ENCODE measurements around the gene RHOT2. TPM values are rescaled to one million over a fixed set of nuclear protein-coding genes. Genes with fewer than 3 reads are reported as not detected.
A peak's percentile ranks its signal among the peaks of the same experiment; 100 is the strongest.
"Not testable (repeated sequence)": the region's sequence is repeated elsewhere in the genome, so short reads cannot be mapped to it uniquely, and the experiment has no call there.

RHOT2 gene
- polyA plus RNA-seq, 6 donors from 2014 or later: 22.1 to 49.1 (median 35.0) TPM

GRCh38 chr16:689175-689897, 21.4 kb downstream of the RHOT2 start:
- H3K36me3 Mint-ChIP-seq: no peaks in the 10 kb centered on the region
- ATAC-seq (ENCODE audit: low read depth in 2 of 2) (no peak), DNase-seq (no peak)
- peak overlapping the region in 5 of 6 donors; percentile 33 to 96 (median 56) for H3K27ac Mint-ChIP-seq
- no peaks in the 10 kb centered on the region for H3K9me3 Mint-ChIP-seq
- peaks cover 22 to 40% (median 29%) of the 10 kb centered on the region in 3 donors for H3K4me1 Mint-ChIP-seq
- H3K4me3 Mint-ChIP-seq: peak overlapping the region; percentile 89 to 97 (median 94)
- H3K27me3 Mint-ChIP-seq: peaks cover 0 to 15% (median 13%) of the 10 kb centered on the region in 3 donors

GRCh38 chr16:691242-691641, 23.3 kb downstream of the RHOT2 start:
- not testable (repeated sequence) for H3K9me3 Mint-ChIP-seq; DNase-seq; ATAC-seq (ENCODE audit: low read depth in 2 of 2); H3K36me3 Mint-ChIP-seq
- Mint-ChIP-seq H3K4me1 (peaks cover 21 to 33% (median 27%) of the 10 kb centered on the region in 3 donors), H3K4me3 (peak overlapping the region in 7 of 8 donors; percentile 89 to 97 (median 94)), H3K27ac (peak overlapping the region in 2 of 6 donors; percentile 47 to 93), H3K27me3 (peaks cover 0 to 19% (median 15%) of the 10 kb centered on the region in 3 donors)

DNA sequence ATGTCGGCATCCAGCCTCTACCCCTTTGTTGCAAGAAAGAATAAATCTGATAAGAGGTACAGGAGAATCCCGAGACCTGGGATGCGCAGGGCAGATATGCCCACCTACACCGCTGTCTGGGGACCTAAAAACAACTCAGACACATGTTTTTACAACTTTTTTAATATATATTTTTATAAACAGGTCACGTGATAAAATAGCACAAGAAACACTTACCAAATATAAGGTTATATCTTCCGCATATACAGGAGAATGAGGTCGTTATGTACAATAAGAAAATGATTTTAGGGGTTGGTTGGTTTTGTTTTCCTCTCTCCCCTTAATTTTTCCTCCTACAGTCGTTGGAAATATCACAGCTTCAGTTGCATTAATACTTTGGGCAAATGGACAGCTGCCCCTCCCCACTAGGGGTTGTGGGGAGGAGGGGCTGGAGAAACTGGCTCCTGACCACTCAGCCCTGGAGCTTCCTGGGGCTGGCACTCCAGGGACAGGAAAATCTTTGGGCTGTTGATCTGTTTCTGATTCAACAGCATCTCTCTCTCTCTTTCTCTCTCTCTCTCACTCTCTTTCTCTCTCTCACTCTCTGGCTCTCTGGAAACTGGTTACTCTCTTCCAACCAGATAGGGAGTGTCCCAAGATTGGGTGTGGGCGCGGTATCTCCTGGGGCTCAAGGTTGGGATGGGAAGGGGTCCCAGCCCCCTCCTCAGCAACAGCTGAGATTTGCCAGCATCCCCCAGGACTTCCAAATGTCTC, 24.6 kb downstream of the RHOT2 start:
- peaks cover 0 to 24% (median 15%) of the 10 kb centered on the region in 3 donors for H3K27me3 Mint-ChIP-seq
- H3K9me3 Mint-ChIP-seq: no peaks in the 10 kb centered on the region
- H3K36me3 Mint-ChIP-seq: no peaks in the 10 kb centered on the region
- H3K4me3 Mint-ChIP-seq: peak overlapping the region in 6 of 8 donors; percentile 18 to 95 (median 46)
- H3K4me1 Mint-ChIP-seq: peaks cover 18 to 33% (median 27%) of the 10 kb centered on the region in 3 donors
- ATAC-seq (ENCODE audit: low read depth in 2 of 2): no peak
- H3K27ac Mint-ChIP-seq: no peak overlapping the region
- no peak for DNase-seq

DNA sequence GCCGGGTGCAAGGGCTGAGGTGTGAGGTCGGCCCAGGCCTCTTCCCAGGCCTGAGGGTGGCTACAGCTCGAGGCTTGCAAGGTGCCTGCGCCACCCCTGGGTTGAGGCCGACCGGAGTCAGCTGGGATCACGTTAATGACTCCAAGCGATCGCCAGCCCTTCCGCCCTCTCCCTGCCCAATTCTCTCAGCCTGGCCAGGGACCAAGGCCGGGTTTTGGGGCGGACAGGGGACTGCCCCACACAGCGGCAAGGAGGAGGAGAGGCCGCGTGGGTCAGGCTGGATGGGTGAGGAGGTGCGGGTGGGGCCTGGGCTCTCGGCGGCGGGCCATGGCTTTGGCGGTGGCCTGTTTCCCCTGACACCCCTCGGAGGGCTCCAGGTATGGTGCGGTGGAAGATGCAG, 25.4 kb downstream of the RHOT2 start:
- ATAC-seq (ENCODE audit: low read depth in 2 of 2): no peak
- Mint-ChIP-seq H3K4me3 (peak overlapping the region in 4 of 8 donors; percentile 39 to 74 (median 63)), H3K36me3 (no peaks in the 10 kb centered on the region), H3K9me3 (no peaks in the 10 kb centered on the region), H3K27me3 (peaks cover 0 to 32% (median 15%) of the 10 kb centered on the region in 3 donors), H3K4me1 (peaks cover 18 to 27% (median 27%) of the 10 kb centered on the region in 3 donors), H3K27ac (no peak overlapping the region)
- DNase-seq: no peak

DNA sequence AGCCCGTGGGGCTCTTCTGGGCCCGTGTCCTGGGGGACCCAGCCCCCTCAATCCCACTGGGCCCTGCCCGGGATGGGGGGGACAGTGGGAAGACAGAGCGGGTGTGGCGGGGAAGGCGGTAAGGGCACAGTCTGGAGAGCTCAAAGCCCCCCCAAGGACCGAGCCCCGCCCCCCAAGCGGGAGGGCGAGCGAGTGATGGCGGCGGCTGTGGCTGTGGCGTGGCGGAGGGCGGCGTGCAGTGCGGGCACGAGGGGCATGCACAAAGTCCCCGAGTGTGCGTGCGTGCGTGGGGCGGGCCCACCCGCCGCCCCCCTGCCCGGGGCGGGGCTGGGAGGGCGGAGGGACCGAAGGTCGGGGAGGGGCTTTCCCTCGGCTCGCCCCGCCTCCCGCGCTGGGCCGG, 25.8 kb downstream of the RHOT2 start:
- ATAC-seq (ENCODE audit: low read depth in 2 of 2): peak in 1 of 2 donors; percentile 48
- DNase-seq: no peak
- peaks cover 16 to 26% (median 23%) of the 10 kb centered on the region in 3 donors for H3K4me1 Mint-ChIP-seq
- peaks cover 0 to 34% (median 15%) of the 10 kb centered on the region in 3 donors for H3K27me3 Mint-ChIP-seq
- no peaks in the 10 kb centered on the region for H3K36me3 Mint-ChIP-seq
- no peaks in the 10 kb centered on the region for H3K9me3 Mint-ChIP-seq
- H3K4me3 Mint-ChIP-seq: peak overlapping the region in 4 of 8 donors; percentile 39 to 74 (median 63)
- no peak overlapping the region for H3K27ac Mint-ChIP-seq

DNA sequence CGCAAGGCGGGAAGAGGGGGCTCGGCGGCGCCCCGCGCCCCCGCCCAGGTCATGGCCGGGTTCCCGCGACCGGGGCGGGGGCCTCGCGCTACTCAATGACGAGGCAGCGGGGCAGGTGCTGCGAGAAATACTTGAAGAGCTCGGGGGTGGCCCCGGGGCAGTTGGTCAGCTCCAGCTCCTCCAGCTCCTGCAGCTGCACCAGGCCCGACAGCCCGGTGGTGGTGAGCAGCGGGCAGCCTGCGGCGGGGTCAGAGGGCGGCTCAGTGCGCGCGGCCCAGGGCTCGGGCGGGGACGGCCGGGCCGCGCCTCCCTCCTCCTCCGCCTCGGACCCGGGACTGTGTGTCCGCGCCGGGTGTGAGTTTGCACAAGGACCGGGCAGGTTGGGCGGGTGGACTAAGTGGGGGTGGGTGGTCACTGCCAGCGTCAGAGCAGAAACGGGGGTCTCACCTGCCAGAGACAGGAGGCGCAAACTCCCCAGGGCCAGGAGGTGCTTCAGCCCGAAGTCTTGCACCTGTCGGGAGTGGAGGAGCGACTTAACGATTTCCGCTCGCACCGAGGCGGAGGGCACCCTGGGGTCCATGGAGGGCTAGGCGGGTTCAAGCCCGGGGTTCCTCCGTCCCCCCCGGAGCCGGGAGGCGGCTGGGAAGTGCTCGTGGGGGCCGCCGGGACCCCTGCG, 26.4 kb downstream of the RHOT2 start:
- peaks cover 10 to 21% (median 18%) of the 10 kb centered on the region in 3 donors for H3K4me1 Mint-ChIP-seq
- peaks cover 0 to 34% (median 15%) of the 10 kb centered on the region in 3 donors for H3K27me3 Mint-ChIP-seq
- H3K4me3 Mint-ChIP-seq: peak overlapping the region; percentile 43 to 90 (median 73)
- no peak overlapping the region for H3K27ac Mint-ChIP-seq
- ATAC-seq (ENCODE audit: low read depth in 2 of 2): no peak
- DNase-seq: no peak
- H3K9me3 Mint-ChIP-seq: no peaks in the 10 kb centered on the region
- no peaks in the 10 kb centered on the region for H3K36me3 Mint-ChIP-seq

DNA sequence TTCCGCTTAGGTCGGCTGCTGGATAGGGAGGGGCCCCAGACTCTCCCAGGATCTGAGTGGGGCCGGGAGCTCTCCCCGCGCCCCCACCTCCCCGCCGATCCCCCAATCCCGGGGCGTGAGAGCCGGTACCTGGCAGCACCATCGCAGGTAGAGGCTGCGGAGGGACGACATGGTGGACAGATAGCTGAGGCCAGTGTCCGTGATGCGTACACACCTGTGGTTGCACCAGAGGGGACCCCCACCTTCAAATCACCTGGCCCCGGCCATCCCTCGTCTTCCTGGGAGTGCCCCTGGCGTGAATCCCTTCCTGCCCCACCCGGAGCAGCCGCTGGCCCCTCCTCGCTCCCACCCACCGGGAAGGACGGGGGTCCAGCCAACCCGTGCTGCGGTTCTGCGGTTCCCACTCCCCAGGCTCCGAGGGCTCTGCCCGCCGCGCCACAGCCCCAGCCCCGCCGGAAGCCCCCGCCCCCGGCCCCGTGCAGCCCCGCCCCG, 27.0 kb downstream of the RHOT2 start:
- Mint-ChIP-seq H3K4me1 (peaks cover 6 to 19% (median 12%) of the 10 kb centered on the region in 3 donors), H3K27me3 (peaks cover 0 to 35% (median 15%) of the 10 kb centered on the region in 3 donors), H3K27ac (no peak overlapping the region), H3K36me3 (no peaks in the 10 kb centered on the region), H3K4me3 (peak overlapping the region in 5 of 8 donors; percentile 47 to 80 (median 51)), H3K9me3 (no peaks in the 10 kb centered on the region)
- DNase-seq (no peak), ATAC-seq (ENCODE audit: low read depth in 2 of 2) (no peak)

- H3K4me1 Mint-ChIP-seq: peaks cover 6 to 15% (median 7%) of the 10 kb centered on the region in 3 donors
- no peaks in the 10 kb centered on the region for H3K36me3 Mint-ChIP-seq
- no peaks in the 10 kb centered on the region for H3K9me3 Mint-ChIP-seq
- H3K27me3 Mint-ChIP-seq: peaks cover 0 to 40% (median 15%) of the 10 kb centered on the region in 3 donors
- peak; percentile 41 for DNase-seq
- ATAC-seq (ENCODE audit: low read depth in 2 of 2): peak; percentile 63
- no peak overlapping the region for H3K27ac Mint-ChIP-seq
- H3K4me3 Mint-ChIP-seq: peak overlapping the region; percentile 70 to 85 (median 77)
Observed at GRCh38 chr16:695355-696089, 27.6 kb downstream of the RHOT2 start.

- peaks cover 0 to 2% (median 0%) of the 10 kb centered on the region in 7 donors for H3K9me3 Mint-ChIP-seq
- ATAC-seq (ENCODE audit: low read depth in 2 of 2) (no peak), DNase-seq (no peak)
- peaks cover 9 to 56% (median 16%) of the 10 kb centered on the region in 3 donors for H3K27me3 Mint-ChIP-seq
- no peak overlapping the region for H3K4me3 Mint-ChIP-seq
- H3K27ac Mint-ChIP-seq: no peak overlapping the region
- H3K36me3 Mint-ChIP-seq: no peaks in the 10 kb centered on the region
- H3K4me1 Mint-ChIP-seq: peaks cover 0 to 8% (median 0%) of the 10 kb centered on the region in 3 donors
Observed at GRCh38 chr16:698911-699671, 31.2 kb downstream of the RHOT2 start.

- no peaks in the 10 kb centered on the region for H3K36me3 Mint-ChIP-seq
- H3K27me3 Mint-ChIP-seq: peaks cover 9 to 57% (median 16%) of the 10 kb centered on the region in 3 donors
- H3K4me3 Mint-ChIP-seq: no peak overlapping the region
- H3K27ac Mint-ChIP-seq: peak overlapping the region in 1 of 6 donors; percentile 82
- DNase-seq: no peak
- peaks cover 0 to 2% (median 0%) of the 10 kb centered on the region in 7 donors for H3K9me3 Mint-ChIP-seq
- peak; percentile 46 to 65 for ATAC-seq (ENCODE audit: low read depth in 2 of 2)
- peaks cover 0 to 4% (median 0%) of the 10 kb centered on the region in 3 donors for H3K4me1 Mint-ChIP-seq
Observed at GRCh38 chr16:700684-701584, 33.0 kb downstream of the RHOT2 start.

- H3K27me3 Mint-ChIP-seq: peaks cover 14 to 66% (median 17%) of the 10 kb centered on the region in 3 donors
- H3K27ac Mint-ChIP-seq: no peak overlapping the region
- H3K4me3 Mint-ChIP-seq: peak overlapping the region in 1 of 8 donors; percentile 16
- no peak for ATAC-seq (ENCODE audit: low read depth in 2 of 2)
- no peak for DNase-seq
- peaks cover 0 to 2% (median 0%) of the 10 kb centered on the region in 7 donors for H3K9me3 Mint-ChIP-seq
- H3K4me1 Mint-ChIP-seq: peaks cover 4 to 7% (median 4%) of the 10 kb centered on the region in 3 donors
- no peaks in the 10 kb centered on the region for H3K36me3 Mint-ChIP-seq
Observed at GRCh38 chr16:702341-702740, 34.4 kb downstream of the RHOT2 start.
